ENCODE data around the gene EXOC6B. TPM values are rescaled to one million over a fixed set of nuclear protein-coding genes. Genes with fewer than 3 reads are reported as not detected.

The EXOC6B gene
- total and polyA plus RNA-seq, 9 of the 15 experiments (the other 6 are each of a cell fraction or from before 2014, with no cell fraction given) = 0.28 to 4.2 (median 2.0) TPM

GRCh38 chr2:72395096-72395495 is 430.7 kb downstream of the EXOC6B start (continued):
- TF ChIP-seq ZNF436 (CRISPR knock-in tag; IDR thresholded peaks at IDR 0.05) (no peak), SETDB1 (IDR thresholded peaks at IDR 0.05; ENCODE audit: low read length) (no peak), EWSR1 (IDR thresholded peaks at IDR 0.05; ENCODE audit: borderline replicate concordance, low read depth, partially characterized antibody) (no peak)

GRCh38 chr2:72394541-72395070 is 431.2 kb downstream of the EXOC6B start:
- FAIRE-seq (no peak), DNase-seq (ENCODE audit: extremely low read depth in 1 of 4, low spot score in 3 of 4) (no peak), ATAC-seq (no peak)
- intact Hi-C loops (cut with micrococcal nuclease) (no loop called here), in situ Hi-C loops (cut with MboI) (no loop called here)
- POLR2A ChIA-PET = no interaction called here
- Histone ChIP-seq H2AFZ (ENCODE audit: low read depth, low read length) (no peak overlapping the region), H3K4me1 (replicated peaks in 1 of 2; ENCODE audit: control insufficient read depth in 2 of 2, insufficient read depth in 2 of 2, low read length in 2 of 2) (no peaks in the 10 kb centered on the region), H3K9me3 (replicated peaks; ENCODE audit: control insufficient read depth, insufficient read depth, low read depth, low read length) (no peaks in the 10 kb centered on the region), H3K9ac (ENCODE audit: insufficient read depth in 1 of 2, low read depth in 2 of 2, low read length in 2 of 2) (no peak overlapping the region), H3K36me3 (ENCODE audit: control insufficient read depth, insufficient read depth, low read length) (no peaks in the 10 kb centered on the region), H3K4me2 (ENCODE audit: insufficient read depth, low read length) (no peak overlapping the region), H3K79me2 (ENCODE audit: control insufficient read depth, insufficient read depth, low read length) (no peaks in the 10 kb centered on the region), H3K9me1 (ENCODE audit: control insufficient read depth, insufficient read depth, low read length) (no peaks in the 10 kb centered on the region), H3K4me3 (no peak overlapping the region), H3K27me3 (ENCODE audit: control insufficient read depth in 2 of 2, insufficient read depth in 2 of 2, low read length in 2 of 2) (no peaks in the 10 kb centered on the region), H3K27ac (ENCODE audit: extremely low read depth, low read depth, low read length) (no peak overlapping the region), H4K20me1 (replicated peaks; ENCODE audit: control insufficient read depth, insufficient read depth, low read length) (no peaks in the 10 kb centered on the region)
- BruUV-seq (replicated peaks) = no TSS peak
- CTCF ChIA-PET (ENCODE audit: low intra/inter-chr PET ratio) = no interaction called here
- TF ChIP-seq CHD1 (IDR thresholded peaks at IDR 0.05; ENCODE audit: low read length) = no peak
- TF ChIP-seq PRMT5 (CRISPR knock-in tag; IDR thresholded peaks at IDR 0.05) = no peak
- no peak for TF ChIP-seq ZNF766 (CRISPR knock-in tag; conservative IDR thresholded peaks at IDR 0.05)
- no peak for TF ChIP-seq RUNX1 (IDR thresholded peaks at IDR 0.05; ENCODE audit: low read depth)
- TF ChIP-seq BRF1 (IDR thresholded peaks at IDR 0.05; ENCODE audit: borderline replicate concordance, extremely low read depth, insufficient read length) = no peak

Measured in K562 (cell line).